GM23338 (cell line): ENCODE data around the gene PKHD1. TPM values are rescaled to one million over a fixed set of nuclear protein-coding genes. Genes with fewer than 3 reads are reported as not detected.

ENCODE experiments used
- ATAC-seq: fragments of 200-7000 bp; cut with Tn5 transposase; 3 replicates; pipeline ENCODE4 v1.9.1; 2020
- DNase-seq: peaks from one replicate; pipeline ENCODE4 v3.0.0-alpha.2; 2015; ENCODE audit warnings: low spot score
- H2AFZ ChIP-seq: fragments of 200-600 bp; sonication (generic); 2 replicates; pipeline ENCODE4 v1.8.0; 2016; ENCODE audit warnings: antibody characterized with exemption, mild to moderate bottlenecking, moderate library complexity
- H3F3A ChIP-seq: fragments of 200-600 bp; sonication (generic); replicated peaks from 2 replicates; pipeline ENCODE4 v1.8.0; 2017; ENCODE audit warnings: antibody characterized with exemption, mixed run types, low read depth
- H3K27ac ChIP-seq: fragments of 200-600 bp; sonication (generic); 2 replicates; pipeline ENCODE4 v1.6.1; 2016; ENCODE audit warnings: low read depth
- H3K27me3 ChIP-seq: fragments of 200-600 bp; sonication (generic); 2 replicates; pipeline ENCODE4 v1.8.0; 2016; ENCODE audit warnings: mild to moderate bottlenecking, mixed run types, moderate library complexity; ENCODE audit not compliant: insufficient read depth
- H3K36me3 ChIP-seq: fragments of 200-600 bp; sonication (generic); 2 replicates; pipeline ENCODE4 v1.8.0; 2016; ENCODE audit warnings: mild to moderate bottlenecking; ENCODE audit not compliant: insufficient read depth
- H3K4me1 ChIP-seq: fragments of 200-600 bp; sonication (generic); 2 replicates; pipeline ENCODE4 v1.8.0; 2016; ENCODE audit warnings: mild to moderate bottlenecking, moderate library complexity; ENCODE audit not compliant: insufficient read depth
- H3K4me2 ChIP-seq: fragments of 200-600 bp; sonication (generic); 2 replicates; pipeline ENCODE4 v1.7.1; 2017; ENCODE audit warnings: mixed run types
- H3K4me3 ChIP-seq: fragments of 200-600 bp; sonication (generic); 2 replicates; pipeline ENCODE4 v1.6.1; 2016; ENCODE audit warnings: mixed run types
- H3K79me2 ChIP-seq: fragments of 200-600 bp; sonication (generic); replicated peaks from 2 replicates; pipeline ENCODE4 v1.8.0; 2017; ENCODE audit warnings: mild to moderate bottlenecking; ENCODE audit not compliant: insufficient read depth
- H3K9me2 ChIP-seq: fragments of 200-600 bp; sonication (generic); 2 replicates; pipeline ENCODE4 v1.8.0; 2017; ENCODE audit not compliant: insufficient read depth
- H4K20me1 ChIP-seq: fragments of 200-600 bp; sonication (generic); replicated peaks from 2 replicates; pipeline ENCODE4 v1.8.0; 2017; ENCODE audit warnings: mild to moderate bottlenecking; ENCODE audit not compliant: insufficient read depth
- H3K27ac Mint-ChIP-seq: 2 replicates; pipeline ENCODE4 v1.8.0; 2020; ENCODE audit warnings: inconsistent platforms, mild to moderate bottlenecking, moderate library complexity, mixed read lengths
- H3K27me3 Mint-ChIP-seq: 3 replicates; pipeline ENCODE4 v1.8.0; 2022; ENCODE audit warnings: low read depth, mild to moderate bottlenecking, moderate library complexity, mixed read lengths, inconsistent platforms; ENCODE audit not compliant: insufficient read depth, poor library complexity
- H3K36me3 Mint-ChIP-seq: 3 replicates; pipeline ENCODE4 v1.8.0; 2021; ENCODE audit warnings: low read depth, mild to moderate bottlenecking, inconsistent platforms, moderate library complexity, mixed read lengths
- H3K4me1 Mint-ChIP-seq: 3 replicates; pipeline ENCODE4 v1.8.0; 2020; ENCODE audit warnings: mild to moderate bottlenecking, inconsistent platforms, mixed read lengths
- H3K4me3 Mint-ChIP-seq: 3 replicates; pipeline ENCODE4 v1.8.0; 2021; ENCODE audit warnings: moderate library complexity, mild to moderate bottlenecking, inconsistent platforms, mixed read lengths
- H3K9me3 Mint-ChIP-seq: 3 replicates; pipeline ENCODE4 v1.8.0; 2020; ENCODE audit warnings: moderate library complexity, mild to moderate bottlenecking, inconsistent platforms, mixed read lengths
- CREB1 ChIP-seq: fragments of 250-450 bp; sonication (Bioruptor Pico); IDR thresholded peaks from 2 replicates; pipeline ENCODE4 v1.5.0; 2020; ENCODE audit warnings: low read depth, mild to moderate bottlenecking, moderate library complexity
- EZH2 ChIP-seq: fragments of 200-600 bp; sonication (generic); IDR thresholded peaks from one replicate; pipeline ENCODE4 v1.8.0; 2017; ENCODE audit warnings: antibody characterized with exemption, mild to moderate bottlenecking, low read depth; ENCODE audit not compliant: unreplicated experiment
- EZH2phosphoT487 ChIP-seq: fragments of 200-600 bp; sonication (generic); IDR thresholded peaks from one replicate; pipeline ENCODE4 v1.8.1; 2018; ENCODE audit warnings: antibody characterized with exemption; ENCODE audit not compliant: unreplicated experiment
- JUNB ChIP-seq: IDR thresholded peaks from one replicate; pipeline ENCODE4 v1.6.1; 2016; ENCODE audit warnings: antibody characterized with exemption; ENCODE audit not compliant: unreplicated experiment
- NANOG ChIP-seq: IDR thresholded peaks from 2 replicates; pipeline ENCODE4 v1.6.1; 2016; ENCODE audit warnings: antibody characterized with exemption, borderline replicate concordance
- POLR2AphosphoS5 ChIP-seq: IDR thresholded peaks from 2 replicates; pipeline ENCODE4 v1.6.1; 2016; ENCODE audit warnings: antibody characterized with exemption, low read depth
- STAT1 ChIP-seq: IDR thresholded peaks from one replicate; pipeline ENCODE4 v1.6.1; 2016; ENCODE audit warnings: antibody characterized with exemption; ENCODE audit not compliant: unreplicated experiment
- ZNF114 ChIP-seq: fragments of 250-450 bp; sonication (Bioruptor Pico); IDR thresholded peaks from 2 replicates; pipeline ENCODE4 v1.5.0; 2020; ENCODE audit warnings: mild to moderate bottlenecking, moderate library complexity
- ZNF331 ChIP-seq: fragments of 250-450 bp; sonication (Bioruptor Pico); IDR thresholded peaks from 2 replicates; pipeline ENCODE4 v1.5.0; 2020; ENCODE audit warnings: low read depth, mild to moderate bottlenecking, moderate library complexity
- polyA plus RNA-seq: library from polyadenylated mRNA; unstranded; fragments of >200 nt; fragmentation: Nextera tagmentation; extraction: Ambion mirVana; gene quantifications from 2 replicates; pipeline ENCODE4 v1.2.1, GENCODE V29; 2016
- total RNA-seq: library from RNA; depleted of rRNA; stranded (reverse); fragments of >200 nt; shearing (Covaris generic); gene quantifications from 2 replicates; pipeline ENCODE4 v1.2.3, GENCODE V29; 2014
- TF ChIP-seq, protein P1 (sequence below): IDR thresholded peaks from one replicate; pipeline ENCODE4 v1.6.1; 2018; ENCODE audit warnings: antibody characterized with exemption; ENCODE audit not compliant: unreplicated experiment
- TF ChIP-seq, protein P2 (sequence below), 2 experiments: fragments of 200-600 bp in 1 of 2; sonication (generic) in 1 of 2; conservative IDR thresholded peaks; 2 replicates each; pipeline versions ENCODE4 v1.5.1 to v1.6.1; 2016 to 2017; ENCODE audit warnings: antibody characterized with exemption in 2 of 2, low read depth in 2 of 2, mild to moderate bottlenecking in 2 of 2, moderate library complexity in 1 of 2
- TF ChIP-seq, protein P3 (sequence below): IDR thresholded peaks from 2 replicates; pipeline ENCODE4 v1.6.1; 2016; ENCODE audit warnings: antibody characterized with exemption
- TF ChIP-seq, protein P4 (sequence below): fragments of 250-450 bp; sonication (Bioruptor Pico); IDR thresholded peaks from 2 replicates; pipeline ENCODE4 v1.5.0; 2020; ENCODE audit warnings: mild to moderate bottlenecking, moderate library complexity

Gene PKHD1
- total and polyA plus RNA-seq, 2 experiments from 2014 or later, result 0.03 to 0.07 TPM

DNA sequence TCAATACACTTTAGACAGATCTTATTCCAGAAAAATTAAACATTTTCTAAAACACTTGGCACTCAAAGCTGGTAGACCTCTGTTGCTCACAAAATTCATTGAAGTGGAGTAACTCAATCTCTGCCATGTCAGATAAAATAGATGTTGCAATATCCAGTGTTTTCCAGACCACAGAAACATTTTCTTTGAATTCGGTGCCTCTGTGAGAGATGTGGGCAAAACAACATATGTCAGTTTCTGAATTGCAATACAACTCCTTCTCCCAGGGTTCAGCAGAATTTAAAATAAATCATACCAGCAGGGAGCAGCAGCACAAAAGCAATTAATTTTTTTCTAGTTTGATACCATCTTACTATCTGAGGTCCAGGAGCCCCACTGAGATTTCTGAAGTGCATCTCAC is 11.3 kb upstream of the PKHD1 start:
- no peak overlapping the region for H3K4me3 ChIP-seq
- H3K4me1 ChIP-seq, result no peaks in the 10 kb centered on the region
- no peaks in the 10 kb centered on the region for H3K36me3 ChIP-seq
- H4K20me1 ChIP-seq, result no peaks in the 10 kb centered on the region
- no peak overlapping the region for H3K27ac ChIP-seq
- DNase-seq, result no peak
- no peaks in the 10 kb centered on the region for H3K4me1 Mint-ChIP-seq
- TF ChIP-seq, protein P1, sequence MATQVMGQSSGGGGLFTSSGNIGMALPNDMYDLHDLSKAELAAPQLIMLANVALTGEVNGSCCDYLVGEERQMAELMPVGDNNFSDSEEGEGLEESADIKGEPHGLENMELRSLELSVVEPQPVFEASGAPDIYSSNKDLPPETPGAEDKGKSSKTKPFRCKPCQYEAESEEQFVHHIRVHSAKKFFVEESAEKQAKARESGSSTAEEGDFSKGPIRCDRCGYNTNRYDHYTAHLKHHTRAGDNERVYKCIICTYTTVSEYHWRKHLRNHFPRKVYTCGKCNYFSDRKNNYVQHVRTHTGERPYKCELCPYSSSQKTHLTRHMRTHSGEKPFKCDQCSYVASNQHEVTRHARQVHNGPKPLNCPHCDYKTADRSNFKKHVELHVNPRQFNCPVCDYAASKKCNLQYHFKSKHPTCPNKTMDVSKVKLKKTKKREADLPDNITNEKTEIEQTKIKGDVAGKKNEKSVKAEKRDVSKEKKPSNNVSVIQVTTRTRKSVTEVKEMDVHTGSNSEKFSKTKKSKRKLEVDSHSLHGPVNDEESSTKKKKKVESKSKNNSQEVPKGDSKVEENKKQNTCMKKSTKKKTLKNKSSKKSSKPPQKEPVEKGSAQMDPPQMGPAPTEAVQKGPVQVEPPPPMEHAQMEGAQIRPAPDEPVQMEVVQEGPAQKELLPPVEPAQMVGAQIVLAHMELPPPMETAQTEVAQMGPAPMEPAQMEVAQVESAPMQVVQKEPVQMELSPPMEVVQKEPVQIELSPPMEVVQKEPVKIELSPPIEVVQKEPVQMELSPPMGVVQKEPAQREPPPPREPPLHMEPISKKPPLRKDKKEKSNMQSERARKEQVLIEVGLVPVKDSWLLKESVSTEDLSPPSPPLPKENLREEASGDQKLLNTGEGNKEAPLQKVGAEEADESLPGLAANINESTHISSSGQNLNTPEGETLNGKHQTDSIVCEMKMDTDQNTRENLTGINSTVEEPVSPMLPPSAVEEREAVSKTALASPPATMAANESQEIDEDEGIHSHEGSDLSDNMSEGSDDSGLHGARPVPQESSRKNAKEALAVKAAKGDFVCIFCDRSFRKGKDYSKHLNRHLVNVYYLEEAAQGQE, result no peak
- TF ChIP-seq EZH2 (no peak), POLR2AphosphoS5 (no peak), ZNF331 (CRISPR knock-in tag) (no peak), NANOG (no peak), STAT1 (no peak), EZH2phosphoT487 (no peak), ZNF114 (CRISPR knock-in tag) (no peak), JUNB (no peak), CREB1 (no peak)
- TF ChIP-seq, protein P2, sequence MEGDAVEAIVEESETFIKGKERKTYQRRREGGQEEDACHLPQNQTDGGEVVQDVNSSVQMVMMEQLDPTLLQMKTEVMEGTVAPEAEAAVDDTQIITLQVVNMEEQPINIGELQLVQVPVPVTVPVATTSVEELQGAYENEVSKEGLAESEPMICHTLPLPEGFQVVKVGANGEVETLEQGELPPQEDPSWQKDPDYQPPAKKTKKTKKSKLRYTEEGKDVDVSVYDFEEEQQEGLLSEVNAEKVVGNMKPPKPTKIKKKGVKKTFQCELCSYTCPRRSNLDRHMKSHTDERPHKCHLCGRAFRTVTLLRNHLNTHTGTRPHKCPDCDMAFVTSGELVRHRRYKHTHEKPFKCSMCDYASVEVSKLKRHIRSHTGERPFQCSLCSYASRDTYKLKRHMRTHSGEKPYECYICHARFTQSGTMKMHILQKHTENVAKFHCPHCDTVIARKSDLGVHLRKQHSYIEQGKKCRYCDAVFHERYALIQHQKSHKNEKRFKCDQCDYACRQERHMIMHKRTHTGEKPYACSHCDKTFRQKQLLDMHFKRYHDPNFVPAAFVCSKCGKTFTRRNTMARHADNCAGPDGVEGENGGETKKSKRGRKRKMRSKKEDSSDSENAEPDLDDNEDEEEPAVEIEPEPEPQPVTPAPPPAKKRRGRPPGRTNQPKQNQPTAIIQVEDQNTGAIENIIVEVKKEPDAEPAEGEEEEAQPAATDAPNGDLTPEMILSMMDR (conservative IDR thresholded peaks at IDR 0.05; ENCODE audit: low read depth in 2 of 2), result no peak
- TF ChIP-seq, protein P3, sequence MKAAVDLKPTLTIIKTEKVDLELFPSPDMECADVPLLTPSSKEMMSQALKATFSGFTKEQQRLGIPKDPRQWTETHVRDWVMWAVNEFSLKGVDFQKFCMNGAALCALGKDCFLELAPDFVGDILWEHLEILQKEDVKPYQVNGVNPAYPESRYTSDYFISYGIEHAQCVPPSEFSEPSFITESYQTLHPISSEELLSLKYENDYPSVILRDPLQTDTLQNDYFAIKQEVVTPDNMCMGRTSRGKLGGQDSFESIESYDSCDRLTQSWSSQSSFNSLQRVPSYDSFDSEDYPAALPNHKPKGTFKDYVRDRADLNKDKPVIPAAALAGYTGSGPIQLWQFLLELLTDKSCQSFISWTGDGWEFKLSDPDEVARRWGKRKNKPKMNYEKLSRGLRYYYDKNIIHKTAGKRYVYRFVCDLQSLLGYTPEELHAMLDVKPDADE, result no peak
- TF ChIP-seq, protein P4, sequence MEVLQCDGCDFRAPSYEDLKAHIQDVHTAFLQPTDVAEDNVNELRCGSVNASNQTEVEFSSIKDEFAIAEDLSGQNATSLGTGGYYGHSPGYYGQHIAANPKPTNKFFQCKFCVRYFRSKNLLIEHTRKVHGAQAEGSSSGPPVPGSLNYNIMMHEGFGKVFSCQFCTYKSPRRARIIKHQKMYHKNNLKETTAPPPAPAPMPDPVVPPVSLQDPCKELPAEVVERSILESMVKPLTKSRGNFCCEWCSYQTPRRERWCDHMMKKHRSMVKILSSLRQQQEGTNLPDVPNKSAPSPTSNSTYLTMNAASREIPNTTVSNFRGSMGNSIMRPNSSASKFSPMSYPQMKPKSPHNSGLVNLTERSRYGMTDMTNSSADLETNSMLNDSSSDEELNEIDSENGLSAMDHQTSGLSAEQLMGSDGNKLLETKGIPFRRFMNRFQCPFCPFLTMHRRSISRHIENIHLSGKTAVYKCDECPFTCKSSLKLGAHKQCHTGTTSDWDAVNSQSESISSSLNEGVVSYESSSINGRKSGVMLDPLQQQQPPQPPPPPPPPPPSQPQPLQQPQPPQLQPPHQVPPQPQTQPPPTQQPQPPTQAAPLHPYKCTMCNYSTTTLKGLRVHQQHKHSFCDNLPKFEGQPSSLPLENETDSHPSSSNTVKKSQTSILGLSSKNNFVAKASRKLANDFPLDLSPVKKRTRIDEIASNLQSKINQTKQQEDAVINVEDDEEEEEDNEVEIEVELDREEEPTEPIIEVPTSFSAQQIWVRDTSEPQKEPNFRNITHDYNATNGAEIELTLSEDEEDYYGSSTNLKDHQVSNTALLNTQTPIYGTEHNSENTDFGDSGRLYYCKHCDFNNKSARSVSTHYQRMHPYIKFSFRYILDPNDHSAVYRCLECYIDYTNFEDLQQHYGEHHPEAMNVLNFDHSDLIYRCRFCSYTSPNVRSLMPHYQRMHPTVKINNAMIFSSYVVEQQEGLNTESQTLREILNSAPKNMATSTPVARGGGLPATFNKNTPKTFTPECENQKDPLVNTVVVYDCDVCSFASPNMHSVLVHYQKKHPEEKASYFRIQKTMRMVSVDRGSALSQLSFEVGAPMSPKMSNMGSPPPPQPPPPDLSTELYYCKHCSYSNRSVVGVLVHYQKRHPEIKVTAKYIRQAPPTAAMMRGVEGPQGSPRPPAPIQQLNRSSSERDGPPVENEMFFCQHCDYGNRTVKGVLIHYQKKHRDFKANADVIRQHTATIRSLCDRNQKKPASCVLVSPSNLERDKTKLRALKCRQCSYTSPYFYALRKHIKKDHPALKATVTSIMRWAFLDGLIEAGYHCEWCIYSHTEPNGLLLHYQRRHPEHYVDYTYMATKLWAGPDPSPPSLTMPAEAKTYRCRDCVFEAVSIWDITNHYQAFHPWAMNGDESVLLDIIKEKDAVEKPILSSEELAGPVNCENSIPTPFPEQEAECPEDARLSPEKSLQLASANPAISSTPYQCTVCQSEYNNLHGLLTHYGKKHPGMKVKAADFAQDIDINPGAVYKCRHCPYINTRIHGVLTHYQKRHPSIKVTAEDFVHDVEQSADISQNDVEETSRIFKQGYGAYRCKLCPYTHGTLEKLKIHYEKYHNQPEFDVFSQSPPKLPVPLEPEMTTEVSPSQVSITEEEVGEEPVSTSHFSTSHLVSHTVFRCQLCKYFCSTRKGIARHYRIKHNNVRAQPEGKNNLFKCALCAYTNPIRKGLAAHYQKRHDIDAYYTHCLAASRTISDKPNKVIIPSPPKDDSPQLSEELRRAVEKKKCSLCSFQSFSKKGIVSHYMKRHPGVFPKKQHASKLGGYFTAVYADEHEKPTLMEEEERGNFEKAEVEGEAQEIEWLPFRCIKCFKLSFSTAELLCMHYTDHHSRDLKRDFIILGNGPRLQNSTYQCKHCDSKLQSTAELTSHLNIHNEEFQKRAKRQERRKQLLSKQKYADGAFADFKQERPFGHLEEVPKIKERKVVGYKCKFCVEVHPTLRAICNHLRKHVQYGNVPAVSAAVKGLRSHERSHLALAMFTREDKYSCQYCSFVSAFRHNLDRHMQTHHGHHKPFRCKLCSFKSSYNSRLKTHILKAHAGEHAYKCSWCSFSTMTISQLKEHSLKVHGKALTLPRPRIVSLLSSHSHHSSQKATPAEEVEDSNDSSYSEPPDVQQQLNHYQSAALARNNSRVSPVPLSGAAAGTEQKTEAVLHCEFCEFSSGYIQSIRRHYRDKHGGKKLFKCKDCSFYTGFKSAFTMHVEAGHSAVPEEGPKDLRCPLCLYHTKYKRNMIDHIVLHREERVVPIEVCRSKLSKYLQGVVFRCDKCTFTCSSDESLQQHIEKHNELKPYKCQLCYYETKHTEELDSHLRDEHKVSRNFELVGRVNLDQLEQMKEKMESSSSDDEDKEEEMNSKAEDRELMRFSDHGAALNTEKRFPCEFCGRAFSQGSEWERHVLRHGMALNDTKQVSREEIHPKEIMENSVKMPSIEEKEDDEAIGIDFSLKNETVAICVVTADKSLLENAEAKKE, result no peak
- 0 out of 2 replicates have a peak, but pooled peaks cover 12% of the 10 kb centered on the region for H3K9me2 ChIP-seq
- H2AFZ ChIP-seq, result no peak overlapping the region
- H3K36me3 Mint-ChIP-seq, result peaks cover 27% of the 10 kb centered on the region
- H3K4me3 Mint-ChIP-seq, result no peak overlapping the region
- no peaks in the 10 kb centered on the region for H3K27me3 Mint-ChIP-seq
- no peaks in the 10 kb centered on the region for H3K27me3 ChIP-seq
- H3K4me2 ChIP-seq, result no peak overlapping the region
- no peak for ATAC-seq
- peaks cover 33% of the 10 kb centered on the region for H3K9me3 Mint-ChIP-seq
- no peaks in the 10 kb centered on the region for H3F3A ChIP-seq
- no peaks in the 10 kb centered on the region for H3K79me2 ChIP-seq
- no peak overlapping the region for H3K27ac Mint-ChIP-seq
